ENCODE results near the gene MAPKAP1.

MAPKAP1 gene

DNA sequence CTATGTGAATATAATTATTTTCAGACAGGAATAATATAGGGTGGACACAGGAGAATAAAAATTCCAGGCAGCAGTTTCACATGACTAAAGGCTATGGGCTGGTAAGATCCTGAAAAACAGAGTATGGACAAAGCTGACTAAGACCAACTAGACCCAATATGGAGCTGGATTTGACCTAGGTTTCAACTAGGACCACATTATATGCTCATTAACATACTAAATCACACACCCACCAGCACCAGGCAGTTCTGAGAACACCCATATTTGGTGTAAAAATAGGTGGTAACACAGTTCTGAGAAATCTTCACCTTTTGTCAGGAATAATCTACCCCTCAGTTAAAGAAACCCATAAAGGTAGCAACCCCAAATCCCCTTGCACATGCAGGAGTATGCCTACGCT, 64.7 kb downstream of the MAPKAP1 start:
- Histone ChIP-seq H3K4me1 (ENCODE audit: control insufficient read depth, low read length) (peaks cover 40% of the 10 kb centered on the region), H3K27me3 (ENCODE audit: control insufficient read depth, low read length) (no peaks in the 10 kb centered on the region), H3K36me3 (ENCODE audit: control insufficient read depth, low read length) (no peaks in the 10 kb centered on the region), H3K9me2 (replicated peaks; ENCODE audit: control insufficient read depth, low read length) (no peaks in the 10 kb centered on the region), H3K27ac (ENCODE audit: low read depth, low read length) (no peak overlapping the region), H3K4me3 (ENCODE audit: low read length) (no peak overlapping the region), H3K79me2 (ENCODE audit: control insufficient read depth, low read length) (peaks cover 45% of the 10 kb centered on the region), H3K4me2 (ENCODE audit: low read length) (no peak overlapping the region), H4K20me1 (ENCODE audit: control insufficient read depth, insufficient read depth, low read depth, low read length) (no peaks in the 10 kb centered on the region), H3F3A (ENCODE audit: control insufficient read depth, insufficient read depth) (no peaks in the 10 kb centered on the region; the same call in none of the 2 replicates), H3K9me3 (ENCODE audit: control insufficient read depth, insufficient read depth, low read length) (no peaks in the 10 kb centered on the region)
- TF ChIP-seq EZH2phosphoT487 (IDR thresholded peaks at IDR 0.05; ENCODE audit: borderline replicate concordance, low read length): no peak
- TF ChIP-seq, protein P1, sequence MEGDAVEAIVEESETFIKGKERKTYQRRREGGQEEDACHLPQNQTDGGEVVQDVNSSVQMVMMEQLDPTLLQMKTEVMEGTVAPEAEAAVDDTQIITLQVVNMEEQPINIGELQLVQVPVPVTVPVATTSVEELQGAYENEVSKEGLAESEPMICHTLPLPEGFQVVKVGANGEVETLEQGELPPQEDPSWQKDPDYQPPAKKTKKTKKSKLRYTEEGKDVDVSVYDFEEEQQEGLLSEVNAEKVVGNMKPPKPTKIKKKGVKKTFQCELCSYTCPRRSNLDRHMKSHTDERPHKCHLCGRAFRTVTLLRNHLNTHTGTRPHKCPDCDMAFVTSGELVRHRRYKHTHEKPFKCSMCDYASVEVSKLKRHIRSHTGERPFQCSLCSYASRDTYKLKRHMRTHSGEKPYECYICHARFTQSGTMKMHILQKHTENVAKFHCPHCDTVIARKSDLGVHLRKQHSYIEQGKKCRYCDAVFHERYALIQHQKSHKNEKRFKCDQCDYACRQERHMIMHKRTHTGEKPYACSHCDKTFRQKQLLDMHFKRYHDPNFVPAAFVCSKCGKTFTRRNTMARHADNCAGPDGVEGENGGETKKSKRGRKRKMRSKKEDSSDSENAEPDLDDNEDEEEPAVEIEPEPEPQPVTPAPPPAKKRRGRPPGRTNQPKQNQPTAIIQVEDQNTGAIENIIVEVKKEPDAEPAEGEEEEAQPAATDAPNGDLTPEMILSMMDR (IDR thresholded peaks at IDR 0.05; ENCODE audit: low read depth, low read length, poor library complexity, severe bottlenecking): no peak

DNA sequence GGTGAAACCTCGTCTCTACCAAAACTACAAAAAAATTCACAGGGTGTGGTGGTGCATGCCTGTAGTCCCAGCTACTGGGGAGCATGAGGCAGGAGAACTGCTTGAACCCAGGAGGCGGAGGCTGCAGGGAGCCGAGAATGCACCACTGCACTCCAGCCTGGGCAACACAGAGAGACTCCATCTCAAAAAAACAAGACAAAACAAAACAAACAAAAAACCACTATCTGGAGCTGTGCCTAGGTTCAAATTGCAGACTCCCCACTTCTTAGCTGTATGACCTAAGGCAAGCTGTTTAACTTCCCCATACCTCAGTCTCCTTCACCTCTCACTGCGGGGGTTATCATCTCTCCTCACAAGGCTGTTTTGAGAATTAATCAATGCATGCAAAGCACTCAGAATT, 68.0 kb downstream of the MAPKAP1 start:
- H4K20me1 ChIP-seq (ENCODE audit: control insufficient read depth, insufficient read depth, low read depth, low read length): peaks cover 3% of the 10 kb centered on the region; the same call in 1 of the 2 replicates
- TF ChIP-seq, protein P1 (IDR thresholded peaks at IDR 0.05; ENCODE audit: low read depth, low read length, poor library complexity, severe bottlenecking): no peak
- TF ChIP-seq EZH2phosphoT487 (IDR thresholded peaks at IDR 0.05; ENCODE audit: borderline replicate concordance, low read length): no peak

DNA sequence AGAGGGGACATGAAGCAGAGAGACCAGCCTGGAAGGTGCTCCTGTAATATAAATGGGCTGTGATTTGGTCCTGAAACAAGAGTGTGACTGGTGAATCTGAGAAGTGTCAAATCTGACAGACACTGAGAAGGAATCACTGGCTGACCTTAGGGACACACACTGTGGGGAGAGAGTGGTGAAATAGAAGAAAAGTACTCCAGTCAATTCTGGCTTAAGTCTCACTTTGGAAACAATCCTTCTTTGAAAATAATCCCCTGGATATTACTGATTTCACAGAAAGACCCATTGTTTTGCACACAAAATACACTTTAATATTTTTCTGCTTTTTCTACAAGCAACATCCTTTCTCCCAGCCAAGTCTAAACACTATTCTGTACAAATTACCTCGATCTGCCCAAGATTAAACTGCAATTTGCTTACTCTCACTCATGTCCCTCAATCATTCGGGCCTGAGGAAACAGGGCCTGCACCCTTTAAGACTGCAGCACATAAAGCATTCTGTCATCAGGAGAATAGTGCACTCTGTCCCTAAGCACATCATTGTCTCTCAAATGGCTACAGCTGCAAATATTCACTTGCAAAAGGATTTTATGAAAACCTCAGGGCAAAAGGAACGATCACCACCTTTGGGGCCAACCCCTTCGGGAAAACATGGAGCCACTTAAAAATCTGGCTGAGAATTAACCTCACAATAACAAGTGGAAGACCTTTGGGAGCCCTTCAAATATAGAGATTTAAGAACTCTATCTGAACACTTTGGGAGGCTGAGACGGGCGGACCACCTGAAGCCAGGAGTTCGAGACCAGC, 68.6 kb downstream of the MAPKAP1 start:
- Histone ChIP-seq H3F3A (ENCODE audit: control insufficient read depth, insufficient read depth) (peaks cover 18% of the 10 kb centered on the region), H3K4me1 (ENCODE audit: control insufficient read depth, low read length) (peaks cover 62% of the 10 kb centered on the region), H3K4me2 (ENCODE audit: low read length) (no peak overlapping the region), H3K79me2 (ENCODE audit: control insufficient read depth, low read length) (peaks cover 55% of the 10 kb centered on the region), H3K36me3 (ENCODE audit: control insufficient read depth, low read length) (no peaks in the 10 kb centered on the region), H3K4me3 (ENCODE audit: low read length) (no peak overlapping the region), H3K9me2 (replicated peaks; ENCODE audit: control insufficient read depth, low read length) (no peaks in the 10 kb centered on the region), H3K27me3 (ENCODE audit: control insufficient read depth, low read length) (no peaks in the 10 kb centered on the region), H3K9me3 (ENCODE audit: control insufficient read depth, insufficient read depth, low read length) (no peaks in the 10 kb centered on the region), H4K20me1 (ENCODE audit: control insufficient read depth, insufficient read depth, low read depth, low read length) (peaks cover 8% of the 10 kb centered on the region), H3K27ac (ENCODE audit: low read depth, low read length) (no peak overlapping the region)
- TF ChIP-seq EZH2phosphoT487 (IDR thresholded peaks at IDR 0.05; ENCODE audit: borderline replicate concordance, low read length): no peak
- TF ChIP-seq, protein P1 (IDR thresholded peaks at IDR 0.05; ENCODE audit: low read depth, low read length, poor library complexity, severe bottlenecking): no peak

More for the DNA sequence above, 68.0 kb downstream of the MAPKAP1 start:
- H3K4me3 ChIP-seq (ENCODE audit: low read length): no peak overlapping the region
- H3F3A ChIP-seq (ENCODE audit: control insufficient read depth, insufficient read depth): peaks cover 12% of the 10 kb centered on the region
- H3K79me2 ChIP-seq (ENCODE audit: control insufficient read depth, low read length): peaks cover 55% of the 10 kb centered on the region
- H3K4me1 ChIP-seq (ENCODE audit: control insufficient read depth, low read length): peaks cover 56% of the 10 kb centered on the region
- H3K9me3 ChIP-seq (ENCODE audit: control insufficient read depth, insufficient read depth, low read length): no peaks in the 10 kb centered on the region
- no peaks in the 10 kb centered on the region for H3K9me2 ChIP-seq (replicated peaks; ENCODE audit: control insufficient read depth, low read length)
- no peak overlapping the region for H3K27ac ChIP-seq (ENCODE audit: low read depth, low read length)
- no peaks in the 10 kb centered on the region for H3K27me3 ChIP-seq (ENCODE audit: control insufficient read depth, low read length)
- H3K4me2 ChIP-seq (ENCODE audit: low read length): no peak overlapping the region
- no peaks in the 10 kb centered on the region for H3K36me3 ChIP-seq (ENCODE audit: control insufficient read depth, low read length)
